GM23338 (cell line): ENCODE results near the gene GGCX.

Experiments
- CREB1 ChIP-seq: fragments of 250-450 bp; sonication (Bioruptor Pico); IDR thresholded peaks from 2 replicates; pipeline ENCODE4 v1.5.0; 2020; ENCODE audit warnings: low read depth, mild to moderate bottlenecking, moderate library complexity
- CTCF ChIP-seq, 2 experiments: fragments of 200-600 bp in 1 of 2; sonication (generic) in 1 of 2; conservative IDR thresholded peaks; 2 replicates each; pipeline versions ENCODE4 v1.5.1 to v1.6.1; 2016 to 2017; ENCODE audit warnings: antibody characterized with exemption in 2 of 2, low read depth in 2 of 2, mild to moderate bottlenecking in 2 of 2, moderate library complexity in 1 of 2
- EZH2 ChIP-seq: fragments of 200-600 bp; sonication (generic); IDR thresholded peaks from one replicate; pipeline ENCODE4 v1.8.0; 2017; ENCODE audit warnings: antibody characterized with exemption, mild to moderate bottlenecking, low read depth; ENCODE audit not compliant: unreplicated experiment
- EZH2phosphoT487 ChIP-seq: fragments of 200-600 bp; sonication (generic); IDR thresholded peaks from one replicate; pipeline ENCODE4 v1.8.1; 2018; ENCODE audit warnings: antibody characterized with exemption; ENCODE audit not compliant: unreplicated experiment
- JUNB ChIP-seq: IDR thresholded peaks from one replicate; pipeline ENCODE4 v1.6.1; 2016; ENCODE audit warnings: antibody characterized with exemption; ENCODE audit not compliant: unreplicated experiment
- NANOG ChIP-seq: IDR thresholded peaks from 2 replicates; pipeline ENCODE4 v1.6.1; 2016; ENCODE audit warnings: antibody characterized with exemption, borderline replicate concordance
- POLR2AphosphoS5 ChIP-seq: IDR thresholded peaks from 2 replicates; pipeline ENCODE4 v1.6.1; 2016; ENCODE audit warnings: antibody characterized with exemption, low read depth
- ZNF114 ChIP-seq: fragments of 250-450 bp; sonication (Bioruptor Pico); IDR thresholded peaks from 2 replicates; pipeline ENCODE4 v1.5.0; 2020; ENCODE audit warnings: mild to moderate bottlenecking, moderate library complexity
- ZNF331 ChIP-seq: fragments of 250-450 bp; sonication (Bioruptor Pico); IDR thresholded peaks from 2 replicates; pipeline ENCODE4 v1.5.0; 2020; ENCODE audit warnings: low read depth, mild to moderate bottlenecking, moderate library complexity
- TF ChIP-seq, protein P1 (sequence below): IDR thresholded peaks from one replicate; pipeline ENCODE4 v1.6.1; 2018; ENCODE audit warnings: antibody characterized with exemption; ENCODE audit not compliant: unreplicated experiment
- TF ChIP-seq, protein P2 (sequence below): IDR thresholded peaks from 2 replicates; pipeline ENCODE4 v1.6.1; 2016; ENCODE audit warnings: antibody characterized with exemption

GRCh38 chr2:85588236-85588635 is 26.9 kb upstream of the GGCX start:
- TF ChIP-seq ZNF331 (CRISPR knock-in tag) (no peak), CTCF (conservative IDR thresholded peaks at IDR 0.05; ENCODE audit: low read depth in 2 of 2) (no peak), EZH2 (no peak), EZH2phosphoT487 (no peak), POLR2AphosphoS5 (no peak), JUNB (no peak), CREB1 (CRISPR knock-in tag) (no peak), ZNF114 (CRISPR knock-in tag) (no peak), NANOG (no peak)
- TF ChIP-seq, protein P1, sequence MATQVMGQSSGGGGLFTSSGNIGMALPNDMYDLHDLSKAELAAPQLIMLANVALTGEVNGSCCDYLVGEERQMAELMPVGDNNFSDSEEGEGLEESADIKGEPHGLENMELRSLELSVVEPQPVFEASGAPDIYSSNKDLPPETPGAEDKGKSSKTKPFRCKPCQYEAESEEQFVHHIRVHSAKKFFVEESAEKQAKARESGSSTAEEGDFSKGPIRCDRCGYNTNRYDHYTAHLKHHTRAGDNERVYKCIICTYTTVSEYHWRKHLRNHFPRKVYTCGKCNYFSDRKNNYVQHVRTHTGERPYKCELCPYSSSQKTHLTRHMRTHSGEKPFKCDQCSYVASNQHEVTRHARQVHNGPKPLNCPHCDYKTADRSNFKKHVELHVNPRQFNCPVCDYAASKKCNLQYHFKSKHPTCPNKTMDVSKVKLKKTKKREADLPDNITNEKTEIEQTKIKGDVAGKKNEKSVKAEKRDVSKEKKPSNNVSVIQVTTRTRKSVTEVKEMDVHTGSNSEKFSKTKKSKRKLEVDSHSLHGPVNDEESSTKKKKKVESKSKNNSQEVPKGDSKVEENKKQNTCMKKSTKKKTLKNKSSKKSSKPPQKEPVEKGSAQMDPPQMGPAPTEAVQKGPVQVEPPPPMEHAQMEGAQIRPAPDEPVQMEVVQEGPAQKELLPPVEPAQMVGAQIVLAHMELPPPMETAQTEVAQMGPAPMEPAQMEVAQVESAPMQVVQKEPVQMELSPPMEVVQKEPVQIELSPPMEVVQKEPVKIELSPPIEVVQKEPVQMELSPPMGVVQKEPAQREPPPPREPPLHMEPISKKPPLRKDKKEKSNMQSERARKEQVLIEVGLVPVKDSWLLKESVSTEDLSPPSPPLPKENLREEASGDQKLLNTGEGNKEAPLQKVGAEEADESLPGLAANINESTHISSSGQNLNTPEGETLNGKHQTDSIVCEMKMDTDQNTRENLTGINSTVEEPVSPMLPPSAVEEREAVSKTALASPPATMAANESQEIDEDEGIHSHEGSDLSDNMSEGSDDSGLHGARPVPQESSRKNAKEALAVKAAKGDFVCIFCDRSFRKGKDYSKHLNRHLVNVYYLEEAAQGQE: no peak
- TF ChIP-seq, protein P2, sequence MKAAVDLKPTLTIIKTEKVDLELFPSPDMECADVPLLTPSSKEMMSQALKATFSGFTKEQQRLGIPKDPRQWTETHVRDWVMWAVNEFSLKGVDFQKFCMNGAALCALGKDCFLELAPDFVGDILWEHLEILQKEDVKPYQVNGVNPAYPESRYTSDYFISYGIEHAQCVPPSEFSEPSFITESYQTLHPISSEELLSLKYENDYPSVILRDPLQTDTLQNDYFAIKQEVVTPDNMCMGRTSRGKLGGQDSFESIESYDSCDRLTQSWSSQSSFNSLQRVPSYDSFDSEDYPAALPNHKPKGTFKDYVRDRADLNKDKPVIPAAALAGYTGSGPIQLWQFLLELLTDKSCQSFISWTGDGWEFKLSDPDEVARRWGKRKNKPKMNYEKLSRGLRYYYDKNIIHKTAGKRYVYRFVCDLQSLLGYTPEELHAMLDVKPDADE: no peak
